GM23248 (cell line): Measurements from ENCODE around the gene KCNMA1.

Experiments
- EZH2 ChIP-seq: fragments of 200-600 bp; sonication (generic); IDR thresholded peaks from 2 replicates; pipeline ENCODE4 v1.6.1; 2018; ENCODE audit warnings: antibody characterized with exemption, mild to moderate bottlenecking; ENCODE audit not compliant: insufficient read depth, poor library complexity, severe bottlenecking
- EZH2phosphoT487 ChIP-seq: fragments of 200-600 bp; sonication (generic); IDR thresholded peaks from 2 replicates; pipeline ENCODE4 v1.6.1; 2018; ENCODE audit warnings: antibody characterized with exemption, moderate library complexity, mild to moderate bottlenecking, low read depth; ENCODE audit not compliant: insufficient read depth

- TF ChIP-seq EZH2 (no peak), EZH2phosphoT487 (no peak)
These were observed 687.3 kb downstream of the KCNMA1 start for GRCh38 chr10:76950354-76950753.
